T-helper 2 cell (primary cell): ENCODE measurements around the gene NDUFS2.

Experiments
- DNase-seq, 5 experiments: peaks; one replicate each; pipeline versions ENCODE4 v3.0.0 to v3.0.0-alpha.2; 2012 to 2022

NDUFS2 gene

DNA sequence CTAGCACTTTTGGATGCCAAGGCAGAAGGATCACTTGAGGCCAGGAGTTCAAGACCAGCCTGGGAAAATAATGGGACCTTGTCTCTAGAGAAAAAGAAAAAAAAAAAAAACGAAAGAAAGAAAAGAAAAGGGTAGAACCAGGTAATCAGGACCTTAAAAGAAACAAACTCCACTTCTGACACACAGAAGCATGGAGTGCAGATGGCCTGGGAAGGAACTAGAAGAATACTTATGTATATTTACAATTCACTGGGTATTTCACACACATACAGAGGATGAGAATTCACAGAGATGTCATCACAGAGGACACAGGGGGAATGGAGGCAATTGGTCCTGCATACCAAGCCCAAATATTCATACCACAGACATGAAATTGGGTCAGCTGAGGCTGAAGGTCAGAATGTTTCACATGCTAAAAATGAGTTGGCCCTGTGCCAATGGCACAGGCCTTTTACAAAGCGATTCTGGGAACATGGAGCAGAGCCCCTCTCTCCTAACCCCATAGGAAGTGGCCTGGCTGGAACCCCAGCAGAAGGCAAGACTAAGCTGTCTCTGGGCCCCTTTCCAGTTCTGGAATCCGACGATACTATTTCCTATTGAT is 29.3 kb upstream of the NDUFS2 start:
- no peak for DNase-seq

GRCh38 chr1:161173711-161174110 is 28.5 kb upstream of the NDUFS2 start:
- DNase-seq: no peak

GRCh38 chr1:161174911-161175310 is 27.3 kb upstream of the NDUFS2 start:
- DNase-seq: no peak

DNA sequence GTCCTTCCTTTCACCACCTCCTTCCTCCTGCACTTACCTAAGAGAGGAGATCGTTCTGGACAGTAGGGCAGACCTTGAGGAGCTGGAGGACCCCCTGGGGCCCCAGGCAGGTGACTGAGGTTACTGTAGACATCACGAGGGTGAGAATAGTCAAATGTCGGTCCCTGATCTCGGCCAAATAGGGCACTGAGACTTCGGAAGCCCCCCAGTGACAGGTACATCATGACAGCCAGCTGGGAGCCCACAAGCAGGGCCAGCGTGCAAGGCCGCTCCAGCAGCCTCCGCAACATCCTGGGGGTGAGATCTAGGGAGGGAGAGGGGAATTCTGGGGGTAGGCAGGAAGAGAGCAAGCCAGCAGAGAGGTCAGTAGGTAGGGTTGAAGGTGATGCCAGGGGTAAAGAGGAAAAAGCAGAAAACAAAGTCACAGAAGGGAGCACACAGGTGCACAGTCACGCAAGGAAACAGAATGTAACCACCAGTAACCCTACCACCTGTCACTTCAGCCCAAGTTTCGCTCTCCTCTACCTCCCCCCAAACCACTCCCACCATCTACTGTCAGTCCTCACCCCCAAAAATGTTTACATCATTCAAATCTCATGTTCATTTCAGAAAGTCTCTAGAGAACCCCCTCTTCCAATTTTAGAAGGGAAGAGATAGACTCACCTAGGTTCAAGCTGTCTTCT is 26.3 kb upstream of the NDUFS2 start:
- no peak for DNase-seq

DNA sequence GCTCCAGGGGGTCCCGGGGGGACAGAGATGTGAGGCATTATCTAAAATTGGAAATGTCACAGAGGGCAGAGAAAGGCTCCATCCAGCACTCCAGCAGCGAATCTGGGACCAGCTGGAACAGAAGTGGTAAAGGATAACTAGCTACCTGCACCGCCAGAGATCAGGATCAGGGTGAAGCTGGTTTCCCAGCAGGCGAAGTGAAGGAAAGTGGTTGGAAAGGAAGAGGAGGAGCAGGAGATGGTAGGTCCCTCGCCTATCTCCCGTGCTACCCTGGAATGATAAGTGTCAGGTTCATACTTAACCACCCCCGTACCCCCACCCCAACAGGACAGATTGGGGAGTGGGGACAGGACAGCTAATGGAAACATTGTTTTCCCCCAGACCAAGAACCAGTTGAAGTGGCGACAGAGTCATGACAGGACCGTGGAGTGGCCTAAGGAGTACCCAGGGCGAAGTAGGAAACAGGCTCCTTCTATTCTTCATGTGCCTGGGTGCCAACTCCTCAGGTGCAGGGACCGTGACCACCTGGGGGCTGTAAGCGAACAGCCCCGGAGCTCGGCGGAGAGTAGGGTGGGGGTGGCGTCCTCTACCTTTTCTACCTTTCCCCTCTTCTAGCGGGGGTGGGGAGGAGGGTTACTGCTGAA is 25.6 kb upstream of the NDUFS2 start:
- no peak for DNase-seq

GRCh38 chr1:161177112-161177935 is 24.8 kb upstream of the NDUFS2 start, which contains the start of gene B4GALT3:
B4GALT3 (minus strand) TSS chr1:161177507; CDS start chr1:161176060, 1,447 bp downstream.
- peak; percentile 84 to 95 (median 88) for DNase-seq

GRCh38 chr1:161177936-161178244 is 24.3 kb upstream of the NDUFS2 start:
- DNase-seq: no peak

DNA sequence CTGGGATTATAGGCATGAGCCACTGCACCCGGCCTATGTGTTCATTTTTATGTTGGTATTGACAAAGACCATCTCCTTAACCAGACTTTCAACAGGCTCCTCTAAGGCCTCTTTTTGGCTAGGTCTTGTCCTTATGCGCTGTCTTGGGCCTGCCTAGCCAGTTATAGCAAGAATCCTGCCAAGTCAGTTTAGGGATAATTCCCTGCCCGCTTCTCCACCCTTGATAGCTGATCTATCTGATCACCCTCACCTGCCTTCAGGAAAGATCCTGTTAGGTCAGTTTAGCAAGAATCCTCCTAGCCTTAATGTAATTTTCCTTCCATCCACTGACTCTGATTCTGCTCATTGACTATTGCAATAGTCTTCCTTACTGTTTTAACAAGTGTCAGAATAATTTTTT is 22.5 kb upstream of the NDUFS2 start:
- no peak for DNase-seq

DNA sequence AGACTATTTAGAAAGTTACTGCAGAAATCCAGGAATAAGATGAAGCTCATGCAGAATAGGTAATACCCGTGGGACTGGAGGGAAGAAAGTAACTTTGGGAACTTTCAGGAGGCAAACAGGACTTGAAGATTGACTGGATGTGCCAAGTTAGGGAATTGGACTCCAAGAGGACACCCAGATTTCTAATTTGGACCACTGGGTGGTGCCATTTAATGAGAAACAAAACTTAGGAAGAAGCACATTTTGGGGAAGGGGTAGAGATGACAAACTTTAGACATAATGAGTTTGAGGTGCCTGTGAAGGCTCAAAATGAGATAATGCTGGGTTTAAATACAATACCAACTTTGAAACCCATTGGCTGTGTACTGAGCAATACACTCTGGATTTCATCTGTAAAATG is 21.5 kb upstream of the NDUFS2 start:
- DNase-seq: no peak

- DNase-seq: peak in 3 of 5 experiments; percentile 37 to 92 (median 39)
Measured at GRCh38 chr1:161182214-161182613, 20.0 kb upstream of the NDUFS2 start.

DNA sequence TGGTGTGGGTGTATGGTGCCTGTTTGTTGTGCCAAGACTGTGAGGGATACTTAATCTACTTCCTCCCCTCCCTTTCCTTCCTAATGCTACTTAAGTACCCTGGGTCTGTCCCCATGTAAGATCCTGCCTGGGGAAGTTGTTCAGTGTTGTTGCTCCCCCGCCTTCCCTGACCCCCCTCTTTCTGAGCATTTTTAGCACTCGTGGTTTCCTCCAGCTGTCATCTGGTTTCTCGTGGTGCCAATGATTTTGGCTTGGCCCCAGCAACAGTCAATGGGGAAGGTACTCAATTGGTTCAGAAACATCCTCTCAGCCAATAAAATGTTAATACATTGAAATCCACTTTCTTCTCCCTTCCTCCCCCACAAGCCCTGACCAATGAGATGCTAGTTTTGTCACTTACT is 16.9 kb upstream of the NDUFS2 start:
- DNase-seq: peak in 4 of 5 experiments; percentile 28 to 96 (median 74)

- no peak for DNase-seq
Measured at GRCh38 chr1:161185732-161186311, 16.3 kb upstream of the NDUFS2 start.

DNA sequence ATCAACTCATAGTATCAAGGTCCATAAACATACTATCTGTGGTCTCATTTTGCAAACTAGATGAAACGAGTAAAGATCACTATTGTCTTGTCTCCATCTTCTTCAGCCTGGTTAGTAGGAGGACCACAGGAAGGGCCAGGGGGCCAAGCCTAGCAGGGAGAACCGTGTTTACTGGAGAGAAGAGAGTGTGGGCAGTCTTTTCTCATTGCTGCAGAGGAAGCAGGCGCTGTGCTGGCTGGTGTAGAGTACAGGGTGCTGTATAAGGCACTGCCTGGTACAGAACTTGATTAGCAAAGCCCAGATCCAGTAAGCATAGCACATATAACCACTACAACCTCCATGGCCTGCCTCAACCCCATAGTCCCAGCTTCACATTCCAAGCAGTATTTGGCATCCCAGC is 14.9 kb upstream of the NDUFS2 start:
- no peak for DNase-seq

DNA sequence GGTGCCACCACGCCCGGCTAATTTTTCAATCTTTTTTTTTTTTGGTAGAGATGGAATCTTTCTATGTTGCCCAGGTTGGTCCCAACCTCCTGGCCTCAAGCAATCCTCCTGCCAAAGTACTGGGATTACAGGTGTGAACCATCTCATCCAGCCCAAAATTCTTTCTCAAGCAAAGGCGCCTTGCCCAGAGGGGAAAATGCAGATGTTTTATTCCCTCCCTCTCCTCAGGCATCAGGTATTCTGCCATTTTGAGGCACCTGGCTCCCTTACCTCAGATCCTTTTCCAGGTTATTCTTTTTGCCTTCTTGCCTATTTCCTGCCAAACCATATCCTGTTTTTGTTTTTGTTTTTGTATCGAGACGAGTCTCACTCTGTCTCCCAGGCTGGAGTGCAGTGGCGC is 13.8 kb upstream of the NDUFS2 start:
- no peak for DNase-seq

GRCh38 chr1:161189036-161189435 is 13.1 kb upstream of the NDUFS2 start:
- no peak for DNase-seq

DNA sequence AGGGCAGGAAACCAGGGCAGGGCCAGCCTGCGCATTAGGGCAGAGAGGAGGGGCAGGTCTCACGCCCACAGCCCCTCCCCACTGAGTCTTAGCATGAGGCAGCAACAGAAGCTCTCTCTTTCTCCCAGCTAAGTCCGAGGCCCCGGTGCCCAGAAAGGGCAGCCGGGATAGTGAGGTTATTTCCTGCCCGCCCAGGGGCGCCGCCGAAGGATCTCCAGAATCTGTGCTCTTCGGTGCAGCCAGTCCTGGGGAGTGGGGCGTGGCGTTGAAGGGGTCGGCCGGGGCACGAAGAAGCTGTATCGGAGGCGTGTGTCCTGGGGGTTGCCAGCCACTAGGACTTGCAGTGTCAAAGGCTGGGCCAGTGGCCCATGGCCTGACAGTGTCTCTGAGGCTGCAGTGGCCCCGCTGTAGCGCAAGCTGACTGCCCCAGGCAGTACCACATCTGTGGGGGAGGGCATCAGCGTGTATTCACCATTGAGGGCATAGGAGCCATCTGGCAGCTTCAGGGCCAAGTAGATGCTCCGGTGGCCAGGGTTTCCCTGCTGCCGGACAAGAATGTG is 11.1 kb upstream of the NDUFS2 start:
- no peak for DNase-seq

- DNase-seq: no peak
Measured at GRCh38 chr1:161191971-161192370, 10.2 kb upstream of the NDUFS2 start.

- peak in 4 of 5 experiments; percentile 41 to 82 (median 48) for DNase-seq
Measured at GRCh38 chr1:161192476-161193465, 9.4 kb upstream of the NDUFS2 start.

DNA sequence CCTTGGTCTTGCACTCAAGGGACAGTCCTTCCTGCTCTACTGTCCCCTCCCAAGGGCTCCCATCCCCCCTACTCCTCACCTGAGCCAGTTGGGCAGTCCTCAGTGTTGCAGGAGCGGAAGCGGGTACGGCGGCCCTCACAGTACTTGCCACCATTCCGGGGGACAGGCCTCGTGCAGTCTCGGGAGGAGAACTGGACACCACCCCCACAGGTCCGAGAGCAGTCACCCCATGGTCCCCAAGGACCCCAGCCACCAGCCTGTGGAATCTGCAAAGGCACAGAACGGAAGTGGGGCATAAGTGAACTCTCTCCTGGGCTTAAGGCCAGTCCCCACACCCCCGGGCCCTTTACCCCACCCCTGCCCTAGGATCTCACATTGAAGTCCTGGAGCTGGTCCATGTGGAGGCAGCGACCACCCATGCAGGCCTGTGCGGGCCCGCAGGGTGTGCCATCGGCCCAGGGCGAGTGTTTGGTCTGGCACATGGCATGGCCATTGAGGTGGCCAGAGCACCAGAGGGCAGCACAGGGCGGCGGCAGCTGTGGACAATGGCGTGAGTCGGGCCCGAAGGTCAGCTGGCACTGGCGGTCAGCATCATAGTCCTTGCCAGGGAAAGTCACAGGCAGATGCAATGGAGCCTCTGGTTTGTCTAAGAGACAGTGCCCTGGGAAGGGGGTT is 8.5 kb upstream of the NDUFS2 start:
- no peak for DNase-seq

GRCh38 chr1:161195171-161195570 is 7.0 kb upstream of the NDUFS2 start:
- no peak for DNase-seq

DNA sequence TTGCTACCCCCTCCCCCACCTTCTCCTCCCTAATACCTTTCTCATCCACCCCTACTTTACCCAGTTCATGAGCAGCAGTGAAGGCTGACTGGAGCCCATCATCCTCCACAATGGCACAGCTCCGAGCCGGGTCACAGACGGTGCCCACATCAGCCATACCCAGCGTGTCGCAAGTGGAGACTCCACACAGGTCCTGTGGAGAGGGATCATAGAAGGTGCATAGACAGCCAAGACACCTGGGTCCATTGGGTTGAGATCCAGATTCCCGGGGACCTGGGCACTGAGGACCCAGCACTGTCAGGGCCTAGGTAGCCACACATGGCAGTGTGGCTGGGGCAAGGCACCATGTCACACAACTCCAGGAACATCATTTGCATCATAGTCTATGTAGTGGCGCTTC is 6.1 kb upstream of the NDUFS2 start:
- DNase-seq: no peak
